Naive thymus-derived CD4-positive, alpha-beta T cell (primary cell): ENCODE data around the gene ATXN7. TPM values are rescaled to one million over a fixed set of nuclear protein-coding genes. Genes with fewer than 3 reads are reported as not detected.

Source experiments
- ATAC-seq: fragments of 150-1000 bp; cut with Tn5 transposase; 2 replicates; pipeline ENCODE4 v1.10.0; 2021; ENCODE audit warnings: mild to moderate bottlenecking, moderate library complexity
- CTCF ChIA-PET: fragments of 350-600 bp; sonication (Branson Sonifier 250); formaldehyde crosslinking; loops from one replicate; lab custom pipeline; 2021; ENCODE audit warnings: antibody characterized with exemption; lab: Charles Lee
- POLR2A ChIA-PET: fragments of 350-600 bp; sonication (Branson Sonifier 250); formaldehyde crosslinking; loops from one replicate; lab custom pipeline; 2021; ENCODE audit warnings: antibody characterized with exemption, inconsistent platforms; lab: Charles Lee
- DNase-seq, 9 donors: peaks; one replicate each; pipeline versions ENCODE4 v3.0.0 to v3.0.0-alpha.2; 2020 to 2022; ENCODE audit warnings: mixed read lengths in 1 of 9
- H3K27ac ChIP-seq: one replicate; pipeline ENCODE4 v1.7.0; 2013; ENCODE audit warnings: mild to moderate bottlenecking, low read depth, low read length, moderate library complexity
- H3K27me3 ChIP-seq, 2 donors: one replicate each; pipeline ENCODE4 v1.7.0; 2013; ENCODE audit warnings: low read length in 2 of 2, mild to moderate bottlenecking in 2 of 2, moderate library complexity in 2 of 2; ENCODE audit not compliant: control insufficient read depth in 2 of 2, insufficient read depth in 2 of 2
- H3K36me3 ChIP-seq, 3 experiments: 1 replicate in 2 of 3; 2 replicates in 1 of 3; pipeline ENCODE4 v1.7.0; 2013; ENCODE audit warnings: low read length in 3 of 3, mild to moderate bottlenecking in 3 of 3, moderate library complexity in 1 of 3; ENCODE audit not compliant: insufficient read depth in 3 of 3, control insufficient read depth in 2 of 3
- H3K4me1 ChIP-seq, 2 donors: one replicate each; pipeline ENCODE4 v1.7.0; 2013; ENCODE audit warnings: low read length in 2 of 2, mild to moderate bottlenecking in 2 of 2, moderate library complexity in 1 of 2; ENCODE audit not compliant: control insufficient read depth in 2 of 2, insufficient read depth in 2 of 2
- H3K4me3 ChIP-seq: 2 replicates; pipeline ENCODE4 v1.7.0; 2013; ENCODE audit warnings: mild to moderate bottlenecking, low read length
- H3K9me3 ChIP-seq, 3 experiments: 1 replicate in 2 of 3; 2 replicates in 1 of 3; pipeline ENCODE4 v1.7.0; 2013; ENCODE audit warnings: low read length in 3 of 3; ENCODE audit not compliant: control insufficient read depth in 2 of 3
- H3K27ac Mint-ChIP-seq, 9 donors: one replicate each; pipeline ENCODE4 v1.8.0; 2020 to 2022; ENCODE audit warnings: mixed read lengths in 9 of 9, mild to moderate bottlenecking in 8 of 9, moderate library complexity in 5 of 9, inconsistent platforms in 2 of 9
- H3K27me3 Mint-ChIP-seq, 5 donors: one replicate each; pipeline ENCODE4 v1.8.0; 2021 to 2022; ENCODE audit warnings: mixed read lengths in 5 of 5, mild to moderate bottlenecking in 1 of 5
- H3K36me3 Mint-ChIP-seq, 5 donors: one replicate each; pipeline ENCODE4 v1.8.0; 2020 to 2022; ENCODE audit warnings: mixed read lengths in 5 of 5, mild to moderate bottlenecking in 3 of 5, inconsistent platforms in 1 of 5
- H3K4me1 Mint-ChIP-seq, 7 donors: one replicate each; pipeline ENCODE4 v1.8.0; 2020 to 2022; ENCODE audit warnings: mixed read lengths in 7 of 7, mild to moderate bottlenecking in 3 of 7, inconsistent platforms in 1 of 7
- H3K4me3 Mint-ChIP-seq, 10 donors: one replicate each; pipeline ENCODE4 v1.8.0; 2020 to 2022; ENCODE audit warnings: mild to moderate bottlenecking in 10 of 10, mixed read lengths in 10 of 10, moderate library complexity in 6 of 10, inconsistent platforms in 2 of 10
- H3K9me3 Mint-ChIP-seq, 11 donors: one replicate each; pipeline ENCODE4 v1.8.0; 2020 to 2022; ENCODE audit warnings: mixed read lengths in 11 of 11, mild to moderate bottlenecking in 4 of 11, inconsistent platforms in 1 of 11, moderate library complexity in 1 of 11
- intact Hi-C, 2 donors: fragments of 100-400 bp; cut with micrococcal nuclease; formaldehyde crosslinking; loops; one replicate each; pipeline ENCODE4 v1.15.1; 2023
- polyA plus RNA-seq, 2 donors: library from polyadenylated mRNA; unstranded; fragments of 300-500 nt; fragmentation: Illumina TruSeq; gene quantifications; one replicate each; pipeline ENCODE4 v1.2.3, GENCODE V29; 2021
- total RNA-seq, 6 experiments: library from RNA in 5 of 6; stranded (reverse) in 5 of 6; gene quantifications; 1 replicate in 5 of 6; 2 replicates in 1 of 6; pipeline ENCODE4 v1.2.3 and lab custom pipeline; 2021 to 2026

The ATXN7 gene
- total and polyA plus RNA-seq, 7 experiments from 2014 or later: 29.8 to 204 (median 142) TPM

- peaks cover 43 to 78% (median 65%) of the 10 kb centered on the region in 7 donors for H3K4me1 Mint-ChIP-seq
- CTCF ChIA-PET: interaction anchor here (1.8 to 15.6 kb wide), 3 partner anchors 12 to 56 kb away, joined by 10 to 249 read pairs (median 162); partner anchors contain the start of gene PSMD6
- peaks cover 0 to 10% (median 4%) of the 10 kb centered on the region in 5 donors for H3K36me3 Mint-ChIP-seq
Measured at GRCh38 chr3:63967675-63968611, 104.3 kb downstream of the ATXN7 start.

GRCh38 chr3:63968612-63969350 is 105.1 kb downstream of the ATXN7 start:
- no peaks in the 10 kb centered on the region for H3K9me3 ChIP-seq
- peaks cover 54% of the 10 kb centered on the region in 2 donors for H3K4me1 ChIP-seq
- H3K4me3 Mint-ChIP-seq: peak overlapping the region; percentile 86 to 98 (median 92)
- ATAC-seq (no peak), DNase-seq (peak in 1 of 9 donors; percentile 35)
- peak overlapping the region; percentile 91 for H3K4me3 ChIP-seq
- peaks cover 51 to 81% (median 72%) of the 10 kb centered on the region in 7 donors for H3K4me1 Mint-ChIP-seq
- H3K36me3 ChIP-seq: peaks cover 0 to 8% (median 0%) of the 10 kb centered on the region in 3 experiments
- H3K36me3 Mint-ChIP-seq: peaks cover 4 to 15% (median 9%) of the 10 kb centered on the region in 5 donors
- POLR2A ChIA-PET: interaction anchor here (0.6 to 10.9 kb wide), 12 partner anchors 10 to 106 kb away, joined by 3 to 234 read pairs (median 6); partner anchors contain the start of genes PSMD6, SCAANT1 and THOC7
- H3K27me3 ChIP-seq: no peaks in the 10 kb centered on the region
- H3K9me3 Mint-ChIP-seq: no peaks in the 10 kb centered on the region
- no peaks in the 10 kb centered on the region for H3K27me3 Mint-ChIP-seq
- CTCF ChIA-PET: interaction anchor here (1.8 to 15.6 kb wide), 3 partner anchors 11 to 55 kb away, joined by 10 to 249 read pairs (median 162); partner anchors contain the start of gene PSMD6
- H3K27ac Mint-ChIP-seq: peak overlapping the region; percentile 92 to 99 (median 96)
- intact Hi-C loops: loop anchor here (1.0 to 10.0 kb wide), 7 partner anchors 8 to 516 kb away; partner anchors contain the start of genes PSMD6 (in 2 of the 2), SCAANT1 (in 2 of the 2), ATXN7 (in 1 of the 2) and THOC7 (in 1 of the 2)
- H3K27ac ChIP-seq: peak overlapping the region; percentile 80

More at GRCh38 chr3:63967675-63968611, 104.3 kb downstream of the ATXN7 start:
- H3K9me3 Mint-ChIP-seq: no peaks in the 10 kb centered on the region
- H3K9me3 ChIP-seq: no peaks in the 10 kb centered on the region
- H3K27ac Mint-ChIP-seq: peak overlapping the region; percentile 92 to 99 (median 96)
- peak; percentile 88 for ATAC-seq
- peak overlapping the region; percentile 80 for H3K27ac ChIP-seq
- no peaks in the 10 kb centered on the region for H3K27me3 ChIP-seq
- DNase-seq: peak; percentile 14 to 93 (median 87)
- POLR2A ChIA-PET: interaction anchor here (0.6 to 10.9 kb wide), 13 partner anchors 9 to 114 kb away, joined by 3 to 234 read pairs (median 5); partner anchors contain the start of genes PSMD6, SCAANT1 and THOC7
- H3K4me3 ChIP-seq: peak overlapping the region; percentile 91
- H3K4me3 Mint-ChIP-seq: peak overlapping the region; percentile 86 to 98 (median 92)
- intact Hi-C loops: loop anchor here (1.0 to 10.0 kb wide), 8 partner anchors 8 to 517 kb away; partner anchors contain the start of genes ATXN7 (in 2 of the 2), PSMD6 (in 2 of the 2), SCAANT1 (in 2 of the 2) and THOC7 (in 2 of the 2)
- H3K36me3 ChIP-seq: no peaks in the 10 kb centered on the region
- H3K4me1 ChIP-seq: peaks cover 46 to 48% of the 10 kb centered on the region in 2 donors
- no peaks in the 10 kb centered on the region for H3K27me3 Mint-ChIP-seq

- Histone ChIP-seq H3K36me3 (peaks cover 0 to 15% (median 0%) of the 10 kb centered on the region in 3 experiments), H3K27ac (peak overlapping the region; percentile 80), H3K4me3 (peak overlapping the region; percentile 91), H3K4me1 (peaks cover 61 to 65% of the 10 kb centered on the region in 2 donors), H3K27me3 (no peaks in the 10 kb centered on the region), H3K9me3 (no peaks in the 10 kb centered on the region)
- CTCF ChIA-PET: interaction anchor here (10.3 to 15.6 kb wide), 2 partner anchors 10 to 23 kb away, joined by 162 to 249 read pairs; no protein-coding TSS in a partner anchor
- POLR2A ChIA-PET: interaction anchor here (1.8 to 10.9 kb wide), 3 partner anchors 11 to 41 kb away, joined by 5 to 234 read pairs (median 50); no protein-coding TSS in a partner anchor
- peaks cover 4 to 22% (median 15%) of the 10 kb centered on the region in 5 donors for H3K36me3 Mint-ChIP-seq
- intact Hi-C loops: loop anchor here (1.0 to 10.0 kb wide), 3 partner anchors 8 to 515 kb away; partner anchors contain the start of genes ATXN7 (in 1 of the 2) and THOC7 (in 1 of the 2)
- peak overlapping the region; percentile 92 to 99 (median 96) for H3K27ac Mint-ChIP-seq
- H3K27me3 Mint-ChIP-seq: no peaks in the 10 kb centered on the region
- DNase-seq: peak in 1 of 9 donors; percentile 14
- H3K4me1 Mint-ChIP-seq: peaks cover 58 to 89% (median 83%) of the 10 kb centered on the region in 7 donors
- ATAC-seq: no peak
- peak overlapping the region; percentile 86 to 98 (median 92) for H3K4me3 Mint-ChIP-seq
- no peaks in the 10 kb centered on the region for H3K9me3 Mint-ChIP-seq
Measured at GRCh38 chr3:63969876-63970275, 106.2 kb downstream of the ATXN7 start.

- POLR2A ChIA-PET: interaction anchor here (0.7 to 10.9 kb wide), 4 partner anchors 9 to 25 kb away, joined by 3 to 234 read pairs (median 3); no protein-coding TSS in a partner anchor
- intact Hi-C loops: loop anchor here in 1 of 2 donors (1.0 kb wide), 1 partner anchor 9 kb away; no protein-coding TSS in a partner anchor
- peaks cover 4 to 25% (median 18%) of the 10 kb centered on the region in 5 donors for H3K36me3 Mint-ChIP-seq
Measured at GRCh38 chr3:63970631-63971475, 107.2 kb downstream of the ATXN7 start.

GRCh38 chr3:63972196-63972595 is 108.5 kb downstream of the ATXN7 start:
- no peaks in the 10 kb centered on the region for H3K9me3 Mint-ChIP-seq
- POLR2A ChIA-PET: interaction anchor here (0.6 to 10.9 kb wide), 2 partner anchors 9 kb away, joined by 3 to 234 read pairs; no protein-coding TSS in a partner anchor
- Histone ChIP-seq H3K27me3 (no peaks in the 10 kb centered on the region), H3K36me3 (peaks cover 0 to 15% (median 0%) of the 10 kb centered on the region in 3 experiments), H3K4me1 (peaks cover 72% of the 10 kb centered on the region in 2 donors), H3K4me3 (peak overlapping the region; percentile 18), H3K27ac (peak overlapping the region; percentile 80), H3K9me3 (no peaks in the 10 kb centered on the region)
- peak overlapping the region; percentile 18 to 94 (median 76) for H3K4me3 Mint-ChIP-seq
- H3K27ac Mint-ChIP-seq: peak overlapping the region; percentile 72 to 99 (median 92)
- peaks cover 67 to 90% (median 86%) of the 10 kb centered on the region in 7 donors for H3K4me1 Mint-ChIP-seq
- H3K36me3 Mint-ChIP-seq: peaks cover 4 to 27% (median 19%) of the 10 kb centered on the region in 5 donors
- H3K27me3 Mint-ChIP-seq: no peaks in the 10 kb centered on the region
- CTCF ChIA-PET: interaction anchor here (0.9 to 15.6 kb wide), 3 partner anchors 9 to 20 kb away, joined by 3 to 249 read pairs (median 6); no protein-coding TSS in a partner anchor
- intact Hi-C loops: no loop called here
- no peak for DNase-seq
- no peak for ATAC-seq

More at GRCh38 chr3:63970631-63971475, 107.2 kb downstream of the ATXN7 start:
- H3K27ac Mint-ChIP-seq: peak overlapping the region; percentile 80 to 99 (median 96)
- no peaks in the 10 kb centered on the region for H3K27me3 Mint-ChIP-seq
- Histone ChIP-seq H3K9me3 (no peaks in the 10 kb centered on the region), H3K27ac (peak overlapping the region; percentile 80), H3K27me3 (no peaks in the 10 kb centered on the region), H3K4me3 (peak overlapping the region; percentile 91), H3K36me3 (peaks cover 0 to 15% (median 0%) of the 10 kb centered on the region in 3 experiments), H3K4me1 (peaks cover 69 to 73% of the 10 kb centered on the region in 2 donors)
- peak in 2 of 9 donors; percentile 17 to 24 for DNase-seq
- CTCF ChIA-PET: interaction anchor here (10.3 to 15.6 kb wide), 2 partner anchors 9 to 22 kb away, joined by 162 to 249 read pairs; no protein-coding TSS in a partner anchor
- H3K4me3 Mint-ChIP-seq: peak overlapping the region; percentile 81 to 98 (median 92)
- H3K4me1 Mint-ChIP-seq: peaks cover 62 to 90% (median 84%) of the 10 kb centered on the region in 7 donors
- H3K9me3 Mint-ChIP-seq: no peaks in the 10 kb centered on the region
- no peak for ATAC-seq
